ENCODE measurements around the gene IFIT2.
"Not testable (repeated sequence)": the region's sequence is repeated elsewhere in the genome, so short reads cannot be mapped to it uniquely, and the experiment has no call there.

Gene IFIT2

DNA sequence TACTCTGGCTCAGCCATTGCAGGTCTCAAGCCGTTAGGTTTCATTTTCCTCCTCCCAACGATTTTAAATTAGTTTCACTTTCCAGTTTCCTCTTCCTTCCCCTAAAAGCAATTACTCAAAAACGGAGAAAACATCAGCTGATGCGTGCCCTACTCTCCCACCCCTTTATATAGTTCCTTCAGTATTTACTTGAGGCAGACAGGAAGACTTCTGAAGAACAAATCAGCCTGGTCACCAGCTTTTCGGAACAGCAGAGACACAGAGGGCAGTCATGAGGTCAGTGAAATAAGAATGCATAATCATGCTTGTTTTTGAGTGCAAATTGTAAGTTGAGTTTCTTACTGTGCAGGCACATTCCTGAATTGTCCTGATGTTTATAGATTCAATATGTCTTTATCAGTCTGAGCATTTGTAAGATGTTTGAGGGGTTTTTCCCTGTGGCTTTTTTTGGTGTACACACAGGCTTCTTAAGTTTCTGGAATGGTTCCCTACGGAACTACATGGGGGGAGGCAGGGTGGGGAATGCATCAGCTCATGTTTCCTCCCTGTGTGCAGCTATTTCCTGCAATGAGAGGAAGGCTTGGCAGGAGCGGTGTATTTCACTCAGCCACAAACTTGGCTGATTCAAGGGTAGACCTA lies 26.1 kb downstream of the IFIT2 start, which contains the start of gene IFIT3:
Gene IFIT3, plus strand, starts transcription at position 195 of the 639 bp plus-strand sequence. Its CDS starts 77 bp downstream, at position 272.
- no peaks in the 10 kb centered on the region for H3K36me3 ChIP-seq (ENCODE audit: insufficient read depth, low read length)
- H3K27ac ChIP-seq (ENCODE audit: low read depth, low read length, poor library complexity, severe bottlenecking) = no peak within 1 kb of the TSS
- no peaks in the 10 kb centered on the region for H3K9me3 ChIP-seq (ENCODE audit: low read length)
- no peak within 1 kb of the TSS for H2AFZ ChIP-seq (ENCODE audit: low read length)
- H4K20me1 ChIP-seq (ENCODE audit: insufficient read depth, low read length) = no peaks in the 10 kb centered on the region
- TF ChIP-seq EZH2 (IDR thresholded peaks at IDR 0.05; ENCODE audit: borderline replicate concordance, low read length) = no peak
- TF ChIP-seq, protein P1, sequence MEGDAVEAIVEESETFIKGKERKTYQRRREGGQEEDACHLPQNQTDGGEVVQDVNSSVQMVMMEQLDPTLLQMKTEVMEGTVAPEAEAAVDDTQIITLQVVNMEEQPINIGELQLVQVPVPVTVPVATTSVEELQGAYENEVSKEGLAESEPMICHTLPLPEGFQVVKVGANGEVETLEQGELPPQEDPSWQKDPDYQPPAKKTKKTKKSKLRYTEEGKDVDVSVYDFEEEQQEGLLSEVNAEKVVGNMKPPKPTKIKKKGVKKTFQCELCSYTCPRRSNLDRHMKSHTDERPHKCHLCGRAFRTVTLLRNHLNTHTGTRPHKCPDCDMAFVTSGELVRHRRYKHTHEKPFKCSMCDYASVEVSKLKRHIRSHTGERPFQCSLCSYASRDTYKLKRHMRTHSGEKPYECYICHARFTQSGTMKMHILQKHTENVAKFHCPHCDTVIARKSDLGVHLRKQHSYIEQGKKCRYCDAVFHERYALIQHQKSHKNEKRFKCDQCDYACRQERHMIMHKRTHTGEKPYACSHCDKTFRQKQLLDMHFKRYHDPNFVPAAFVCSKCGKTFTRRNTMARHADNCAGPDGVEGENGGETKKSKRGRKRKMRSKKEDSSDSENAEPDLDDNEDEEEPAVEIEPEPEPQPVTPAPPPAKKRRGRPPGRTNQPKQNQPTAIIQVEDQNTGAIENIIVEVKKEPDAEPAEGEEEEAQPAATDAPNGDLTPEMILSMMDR (IDR thresholded peaks at IDR 0.05; ENCODE audit: low read length) = no peak
- H3K4me3 ChIP-seq (ENCODE audit: low read depth, low read length, poor library complexity, severe bottlenecking) = no peak within 1 kb of the TSS
- no peaks in the 10 kb centered on the region for H3K9me2 ChIP-seq (ENCODE audit: low read depth, low read length)
- no peak within 1 kb of the TSS for H3K9ac ChIP-seq (ENCODE audit: low read length)
- peak within 1 kb of the TSS; percentile 29 for H3K4me2 ChIP-seq (ENCODE audit: low read length)
- no peaks in the 10 kb centered on the region for H3F3A ChIP-seq (ENCODE audit: insufficient read depth, low read length)
- H3K27me3 ChIP-seq (ENCODE audit: insufficient read depth, low read length) = no peaks in the 10 kb centered on the region
- H3K79me2 ChIP-seq (ENCODE audit: insufficient read depth, low read length) = no peaks in the 10 kb centered on the region
- H3K4me1 ChIP-seq (ENCODE audit: insufficient read depth, low read length, severe bottlenecking) = no peaks in the 10 kb centered on the region

DNA sequence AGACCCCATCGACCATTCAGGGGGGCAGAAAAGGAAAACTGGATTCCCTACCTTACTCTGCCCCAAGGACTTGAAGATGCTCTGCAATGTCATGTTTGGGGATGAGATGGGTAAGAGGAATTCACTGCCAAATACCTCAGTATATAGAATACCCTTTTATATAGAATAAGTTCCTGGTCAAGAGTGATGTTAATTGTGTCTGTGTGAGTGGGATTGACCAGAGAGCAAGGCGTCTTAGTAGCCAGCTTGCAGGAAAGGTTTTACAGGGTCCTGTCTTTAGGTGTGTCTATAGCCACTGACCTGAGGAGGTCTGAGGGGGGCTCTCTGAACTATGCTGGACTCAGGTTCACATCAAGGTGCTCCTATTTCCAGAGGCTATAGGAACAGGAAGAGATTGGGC lies 27.3 kb downstream of the IFIT2 start:
- no peaks in the 10 kb centered on the region for H3K27me3 ChIP-seq (ENCODE audit: insufficient read depth, low read length)
- H2AFZ ChIP-seq (ENCODE audit: low read length) = no peak overlapping the region
- H3F3A ChIP-seq (ENCODE audit: insufficient read depth, low read length) = no peaks in the 10 kb centered on the region
- H3K9ac ChIP-seq (ENCODE audit: low read length) = no peak overlapping the region
- no peaks in the 10 kb centered on the region for H3K36me3 ChIP-seq (ENCODE audit: insufficient read depth, low read length)
- H3K27ac ChIP-seq (ENCODE audit: low read depth, low read length, poor library complexity, severe bottlenecking) = no peak overlapping the region
- no peaks in the 10 kb centered on the region for H3K79me2 ChIP-seq (ENCODE audit: insufficient read depth, low read length)
- H3K9me3 ChIP-seq (ENCODE audit: low read length) = no peaks in the 10 kb centered on the region
- H3K4me3 ChIP-seq (ENCODE audit: low read depth, low read length, poor library complexity, severe bottlenecking) = no peak overlapping the region
- TF ChIP-seq, protein P1 (IDR thresholded peaks at IDR 0.05; ENCODE audit: low read length) = no peak
- no peak for TF ChIP-seq EZH2 (IDR thresholded peaks at IDR 0.05; ENCODE audit: borderline replicate concordance, low read length)
- no peaks in the 10 kb centered on the region for H3K9me2 ChIP-seq (ENCODE audit: low read depth, low read length)
- H4K20me1 ChIP-seq (ENCODE audit: insufficient read depth, low read length) = no peaks in the 10 kb centered on the region
- no peaks in the 10 kb centered on the region for H3K4me1 ChIP-seq (ENCODE audit: insufficient read depth, low read length, severe bottlenecking)
- no peak overlapping the region for H3K4me2 ChIP-seq (ENCODE audit: low read length)

DNA sequence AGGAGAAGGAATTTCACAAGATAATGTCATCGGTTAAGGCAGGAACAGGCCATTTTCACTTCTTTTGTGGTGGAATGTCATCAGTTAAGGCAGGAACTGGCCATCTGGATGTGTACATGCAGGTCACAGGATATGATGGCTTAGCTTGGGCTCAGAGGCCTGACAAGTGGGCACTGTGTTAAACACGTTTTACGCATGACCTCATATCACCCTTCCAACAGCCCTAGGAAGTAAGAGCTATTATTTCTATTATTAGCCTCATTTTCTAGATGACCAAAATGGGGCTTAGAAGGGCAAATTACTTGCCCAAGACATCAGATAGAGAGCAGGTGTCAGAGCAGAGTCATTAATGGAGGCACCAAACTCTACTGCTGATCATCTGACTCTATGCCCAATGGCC lies 28.2 kb downstream of the IFIT2 start:
- H4K20me1 ChIP-seq (ENCODE audit: insufficient read depth, low read length); H3K9me3 ChIP-seq (ENCODE audit: low read length); H3K9ac ChIP-seq (ENCODE audit: low read length); H3F3A ChIP-seq (ENCODE audit: insufficient read depth, low read length); H2AFZ ChIP-seq (ENCODE audit: low read length); H3K4me1 ChIP-seq (ENCODE audit: insufficient read depth, low read length, severe bottlenecking); H3K4me2 ChIP-seq (ENCODE audit: low read length); H3K9me2 ChIP-seq (ENCODE audit: low read depth, low read length); H3K27ac ChIP-seq (ENCODE audit: low read depth, low read length, poor library complexity, severe bottlenecking); H3K4me3 ChIP-seq (ENCODE audit: low read depth, low read length, poor library complexity, severe bottlenecking); H3K79me2 ChIP-seq (ENCODE audit: insufficient read depth, low read length); H3K27me3 ChIP-seq (ENCODE audit: insufficient read depth, low read length); H3K36me3 ChIP-seq (ENCODE audit: insufficient read depth, low read length): not testable (repeated sequence)
